Smooth muscle cell of the brain vasculature (primary cell): Measurements from ENCODE around the gene DPH2.
A peak's percentile ranks its signal among the peaks of the same experiment; 100 is the strongest.

Experiments used
- DNase-seq: peaks from one replicate; pipeline ENCODE4 v3.0.0-alpha.2; 2012; ENCODE audit warnings: low read depth, low spot score

The DPH2 gene

GRCh38 chr1:43969746-43970466 is at the start of gene DPH2:
Gene DPH2, plus strand, starts transcription at chr1:43970010. Its CDS starts 166 bp downstream, at chr1:43970176.
- DNase-seq, result peak; percentile 92

- DNase-seq, result no peak
Measured at GRCh38 chr1:43921022-43921421, 48.8 kb upstream of the DPH2 start.

GRCh38 chr1:43924516-43924915 is 45.3 kb upstream of the DPH2 start:
- no peak for DNase-seq

GRCh38 chr1:43925846-43926245 is 44.0 kb upstream of the DPH2 start:
- DNase-seq, result no peak

- DNase-seq, result no peak
Measured at GRCh38 chr1:43930168-43930948, 39.5 kb upstream of the DPH2 start.

- DNase-seq, result no peak
Measured at GRCh38 chr1:43930949-43931275, 38.9 kb upstream of the DPH2 start.

GRCh38 chr1:43931711-43932660 is 37.8 kb upstream of the DPH2 start:
- DNase-seq, result no peak

- no peak for DNase-seq
Measured at GRCh38 chr1:43932786-43933385, 36.9 kb upstream of the DPH2 start.

GRCh38 chr1:43933386-43934100 is 36.3 kb upstream of the DPH2 start, which contains the start of gene ARTN:
Gene ARTN, plus strand, starts transcription at chr1:43933801. Its CDS starts 1,856 bp downstream, at chr1:43935657.
- no peak for DNase-seq

GRCh38 chr1:43934101-43934985 is 35.5 kb upstream of the DPH2 start:
- no peak for DNase-seq

GRCh38 chr1:43934986-43935324 is 34.9 kb upstream of the DPH2 start:
- no peak for DNase-seq

- DNase-seq, result no peak
Measured at GRCh38 chr1:43935711-43936427, 33.9 kb upstream of the DPH2 start.

- DNase-seq, result no peak
Measured at GRCh38 chr1:43936431-43937151, 33.2 kb upstream of the DPH2 start.

GRCh38 chr1:43937179-43937865 is 32.5 kb upstream of the DPH2 start:
- DNase-seq, result no peak

GRCh38 chr1:43938383-43938782 is 31.4 kb upstream of the DPH2 start:
- no peak for DNase-seq

- no peak for DNase-seq
Measured at GRCh38 chr1:43938892-43939587, 30.8 kb upstream of the DPH2 start.

GRCh38 chr1:43942411-43942810 is 27.4 kb upstream of the DPH2 start:
- no peak for DNase-seq
